D341Med (cell line): Measurements from ENCODE around the gene DOCK9.
A peak's percentile ranks its signal among the peaks of the same experiment; 100 is the strongest.

Experiments used
- DNase-seq: peaks from one replicate; pipeline ENCODE4 v3.0.0; 2012; ENCODE audit warnings: low spot score

The DOCK9 gene

GRCh38 chr13:98975822-98976261 lies 2.0 kb downstream of the DOCK9 start:
- DNase-seq = no peak

GRCh38 chr13:98974053-98974452 lies 3.8 kb downstream of the DOCK9 start:
- no peak for DNase-seq

- no peak for DNase-seq
Measured at GRCh38 chr13:98972627-98973026, 5.2 kb downstream of the DOCK9 start.

- DNase-seq = no peak
Measured at GRCh38 chr13:98972059-98972458, 5.8 kb downstream of the DOCK9 start.

GRCh38 chr13:98970330-98970729 lies 7.5 kb downstream of the DOCK9 start:
- DNase-seq = no peak

- DNase-seq = no peak
Measured at GRCh38 chr13:98967491-98967890, 10.4 kb downstream of the DOCK9 start.

GRCh38 chr13:98966019-98966418 lies 11.8 kb downstream of the DOCK9 start:
- no peak for DNase-seq

- no peak for DNase-seq
Measured at GRCh38 chr13:98965325-98965724, 12.5 kb downstream of the DOCK9 start.

GRCh38 chr13:98963917-98964316 lies 13.9 kb downstream of the DOCK9 start:
- no peak for DNase-seq

GRCh38 chr13:98962901-98963590 lies 14.8 kb downstream of the DOCK9 start:
- no peak for DNase-seq

GRCh38 chr13:98961503-98962105 lies 16.3 kb downstream of the DOCK9 start:
- no peak for DNase-seq

- DNase-seq = no peak
Measured at GRCh38 chr13:98960606-98961502, 17.0 kb downstream of the DOCK9 start.

- DNase-seq = peak; percentile 88
Measured at GRCh38 chr13:98959786-98960605, 17.9 kb downstream of the DOCK9 start.

- no peak for DNase-seq
Measured at GRCh38 chr13:98959291-98959690, 18.6 kb downstream of the DOCK9 start.

GRCh38 chr13:98958443-98958794 lies 19.4 kb downstream of the DOCK9 start:
- no peak for DNase-seq

GRCh38 chr13:98957731-98958442 lies 20.0 kb downstream of the DOCK9 start:
- no peak for DNase-seq

GRCh38 chr13:98955336-98955735 lies 22.5 kb downstream of the DOCK9 start:
- DNase-seq = no peak

- DNase-seq = no peak
Measured at GRCh38 chr13:98954313-98954712, 23.6 kb downstream of the DOCK9 start.

- no peak for DNase-seq
Measured at GRCh38 chr13:98951266-98951665, 26.6 kb downstream of the DOCK9 start.

GRCh38 chr13:98950705-98951104 lies 27.2 kb downstream of the DOCK9 start:
- DNase-seq = no peak

- no peak for DNase-seq
Measured at GRCh38 chr13:98947925-98948324, 29.9 kb downstream of the DOCK9 start.
